Measurements from ENCODE around the gene AHSG.
"Not testable (repeated sequence)": the region's sequence is repeated elsewhere in the genome, so short reads cannot be mapped to it uniquely, and the experiment has no call there.

Gene AHSG, protein sequence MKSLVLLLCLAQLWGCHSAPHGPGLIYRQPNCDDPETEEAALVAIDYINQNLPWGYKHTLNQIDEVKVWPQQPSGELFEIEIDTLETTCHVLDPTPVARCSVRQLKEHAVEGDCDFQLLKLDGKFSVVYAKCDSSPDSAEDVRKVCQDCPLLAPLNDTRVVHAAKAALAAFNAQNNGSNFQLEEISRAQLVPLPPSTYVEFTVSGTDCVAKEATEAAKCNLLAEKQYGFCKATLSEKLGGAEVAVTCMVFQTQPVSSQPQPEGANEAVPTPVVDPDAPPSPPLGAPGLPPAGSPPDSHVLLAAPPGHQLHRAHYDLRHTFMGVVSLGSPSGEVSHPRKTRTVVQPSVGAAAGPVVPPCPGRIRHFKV

DNA sequence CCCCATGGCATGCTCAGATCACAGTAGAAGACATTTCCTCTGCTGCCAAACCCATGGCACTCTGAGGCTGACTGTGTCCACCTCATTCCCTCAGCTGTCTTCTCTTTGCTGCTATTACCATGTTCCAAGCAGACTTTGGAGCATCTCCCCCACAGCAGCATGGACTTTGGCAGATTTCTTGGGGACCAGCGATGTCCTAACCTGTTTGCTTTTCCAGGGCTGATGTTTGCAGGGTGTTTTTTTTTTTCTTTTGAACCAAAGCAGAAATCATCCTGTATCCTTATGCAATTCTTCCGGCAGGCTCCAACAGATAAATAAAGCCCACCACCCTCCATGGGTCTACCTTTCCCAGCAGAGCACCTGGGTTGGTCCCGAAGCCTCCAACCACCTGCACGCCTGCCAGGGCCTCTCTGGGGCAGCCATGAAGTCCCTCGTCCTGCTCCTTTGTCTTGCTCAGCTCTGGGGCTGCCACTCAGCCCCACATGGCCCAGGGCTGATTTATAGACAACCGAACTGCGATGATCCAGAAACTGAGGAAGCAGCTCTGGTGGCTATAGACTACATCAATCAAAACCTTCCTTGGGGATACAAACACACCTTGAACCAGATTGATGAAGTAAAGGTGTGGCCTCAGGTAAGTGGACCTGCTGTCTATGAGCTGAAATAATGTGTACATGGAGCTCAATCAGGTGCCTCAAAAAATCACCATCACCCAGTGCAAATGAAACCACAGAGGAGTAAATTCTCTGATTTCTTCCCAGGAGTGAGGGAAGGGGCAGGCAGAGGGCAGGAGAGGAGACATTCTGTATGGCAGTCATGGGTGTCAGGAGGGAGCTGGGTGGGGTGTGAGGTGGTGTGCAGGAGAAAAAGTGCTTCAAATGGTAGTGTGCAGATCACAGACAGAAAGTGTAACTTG is at the start of gene AHSG:
Gene AHSG (plus strand): TSS at position 340 of the 916 bp plus-strand sequence. CDS start 82 bp downstream, at position 422.
- no peak for DNase-seq (ENCODE audit: low read depth)

- DNase-seq (ENCODE audit: low read depth) = no peak
Measured at GRCh38 chr3:186564586-186564985, 48.3 kb upstream of the AHSG start.

DNA sequence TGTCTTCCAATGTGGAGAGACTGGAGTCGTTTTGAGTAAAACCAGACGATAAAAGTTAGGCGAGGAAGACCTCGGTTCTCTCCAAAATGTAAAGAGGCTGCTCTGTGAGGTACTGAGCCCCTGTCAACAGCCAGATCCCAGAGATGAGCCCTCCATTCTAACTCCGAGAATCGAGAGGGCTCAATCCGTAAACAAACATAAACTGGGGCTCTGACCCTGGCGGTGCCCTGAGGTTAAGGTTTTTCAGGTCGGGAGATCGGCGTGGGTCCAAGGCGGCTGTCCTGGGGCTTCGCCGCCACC is 46.1 kb upstream of the AHSG start:
- DNase-seq (ENCODE audit: low read depth) = no peak

- peak; percentile 93 for DNase-seq (ENCODE audit: low read depth)
Measured at GRCh38 chr3:186567072-186567921, 45.6 kb upstream of the AHSG start, which contains the start of gene TBCCD1. TBCCD1 (minus strand) TSS chr3:186567339; CDS start chr3:186564329, 3,010 bp downstream.

- DNase-seq (ENCODE audit: low read depth) = not testable (repeated sequence)
Measured at GRCh38 chr3:186569361-186569760, 43.5 kb upstream of the AHSG start.

GRCh38 chr3:186569779-186570095 is 43.1 kb upstream of the AHSG start:
- no peak for DNase-seq (ENCODE audit: low read depth)

GRCh38 chr3:186570096-186570940 is 42.5 kb upstream of the AHSG start, which contains the start of gene DNAJB11:
DNAJB11 (plus strand) TSS chr3:186570720; CDS start chr3:186570898, 178 bp downstream.
- DNase-seq (ENCODE audit: low read depth) = peak; percentile 97

GRCh38 chr3:186570941-186571643 is 41.8 kb upstream of the AHSG start:
- no peak for DNase-seq (ENCODE audit: low read depth)

DNA sequence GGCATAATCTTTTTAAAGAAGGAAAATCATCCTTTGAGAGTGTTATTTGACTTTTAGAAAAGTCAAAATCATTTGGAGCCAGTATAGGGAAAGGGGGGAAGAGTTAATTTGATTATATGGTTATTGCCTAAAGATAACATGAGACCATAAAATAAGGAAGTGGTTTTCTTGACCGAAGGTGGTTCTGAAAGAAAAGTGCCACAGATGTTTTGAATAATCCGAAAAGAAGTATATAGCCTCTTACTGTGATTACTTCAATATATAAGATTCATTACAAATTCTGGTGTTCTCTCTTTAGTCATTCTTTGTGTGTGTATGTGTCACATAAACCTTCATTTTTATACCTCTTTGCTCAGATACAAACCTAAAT is 41.2 kb upstream of the AHSG start:
- DNase-seq (ENCODE audit: low read depth) = no peak

DNA sequence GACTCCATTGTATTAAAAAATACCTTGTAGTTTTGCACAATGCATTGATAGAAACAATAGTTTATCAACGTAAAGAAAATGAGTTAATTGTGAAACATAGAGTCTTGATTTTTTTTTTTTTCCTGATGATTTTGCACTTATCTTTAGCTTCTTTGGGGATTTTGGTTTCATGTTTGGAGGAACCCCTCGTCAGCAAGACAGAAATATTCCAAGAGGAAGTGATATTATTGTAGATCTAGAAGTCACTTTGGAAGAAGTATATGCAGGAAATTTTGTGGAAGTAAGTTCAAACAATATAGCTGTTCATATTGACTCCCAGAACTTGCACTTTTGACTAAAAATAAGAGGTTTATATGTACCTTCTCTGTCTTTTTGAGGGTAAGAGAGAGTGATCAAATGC is 35.3 kb upstream of the AHSG start:
- no peak for DNase-seq (ENCODE audit: low read depth)

DNA sequence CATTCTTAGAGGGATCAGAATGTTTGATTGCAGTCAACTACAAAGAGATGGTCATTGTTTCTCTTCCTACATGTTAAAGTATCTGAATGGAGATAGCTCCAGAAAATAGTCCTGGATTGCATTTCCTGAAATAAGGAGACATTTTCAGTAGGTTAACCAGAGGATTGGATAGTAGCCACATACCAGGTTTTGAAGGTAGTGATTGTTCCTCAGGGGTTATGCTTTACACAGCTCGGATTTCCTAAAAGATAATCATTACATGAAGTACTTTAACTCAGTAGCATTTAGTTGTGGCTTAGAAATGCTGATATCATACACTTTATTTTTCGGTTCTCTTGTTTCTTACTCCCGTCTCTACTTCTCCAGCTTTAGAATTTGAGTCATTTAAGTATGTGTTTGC is 32.1 kb upstream of the AHSG start:
- no peak for DNase-seq (ENCODE audit: low read depth)

DNA sequence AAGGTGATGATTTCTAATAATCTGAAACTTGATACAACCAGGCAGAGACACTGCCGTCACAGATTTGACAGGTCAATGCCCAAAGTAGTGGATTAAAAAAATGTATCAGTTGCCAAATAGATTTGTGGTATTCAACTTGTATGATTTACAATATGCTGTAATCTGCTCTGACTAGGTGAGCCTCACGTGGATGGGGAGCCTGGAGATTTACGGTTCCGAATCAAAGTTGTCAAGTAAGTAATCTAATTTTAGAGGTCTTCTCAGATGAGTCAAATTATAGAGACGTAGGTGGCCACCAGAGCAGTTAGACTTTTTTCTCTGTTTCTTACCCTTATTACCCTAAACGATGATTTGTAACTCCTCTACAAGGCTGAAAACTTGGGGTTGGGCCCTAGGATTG is 30.3 kb upstream of the AHSG start:
- DNase-seq (ENCODE audit: low read depth) = no peak

DNA sequence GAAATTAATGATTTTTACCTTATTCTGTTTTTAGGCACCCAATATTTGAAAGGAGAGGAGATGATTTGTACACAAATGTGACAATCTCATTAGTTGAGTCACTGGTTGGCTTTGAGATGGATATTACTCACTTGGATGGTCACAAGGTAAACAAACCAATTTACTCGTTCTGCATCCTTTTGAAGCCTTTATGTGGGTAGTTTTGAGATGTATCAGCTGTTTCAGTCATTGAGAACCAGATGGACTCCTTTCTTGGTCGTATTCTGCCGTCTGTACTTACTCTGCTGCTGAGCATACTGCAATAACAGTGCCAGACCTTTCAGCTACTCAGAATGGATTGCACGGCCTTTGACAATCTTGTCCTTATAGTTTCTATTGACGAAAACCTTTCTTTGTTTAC is 29.0 kb upstream of the AHSG start:
- DNase-seq (ENCODE audit: low read depth) = no peak

- DNase-seq (ENCODE audit: low read depth) = not testable (repeated sequence)
Measured at GRCh38 chr3:186586245-186586644, 26.6 kb upstream of the AHSG start.

DNA sequence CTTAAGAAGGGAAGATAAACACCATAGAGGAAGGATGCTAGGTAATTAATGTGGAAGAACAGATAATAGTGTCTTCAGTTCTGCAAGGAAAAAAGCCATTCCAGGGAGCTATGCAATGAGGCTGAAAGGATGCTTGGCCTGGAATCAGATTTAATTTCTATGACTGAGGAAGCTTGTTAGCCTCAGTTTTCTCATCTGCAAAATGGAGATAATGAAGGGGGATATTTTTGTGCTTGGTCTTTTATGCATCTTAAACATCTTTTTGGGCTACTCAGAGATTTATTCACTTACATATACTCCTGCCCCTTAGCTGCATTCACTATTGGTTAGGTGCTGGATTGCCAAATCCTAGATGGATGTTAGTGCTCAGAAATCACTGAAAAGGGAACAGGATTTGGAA is 25.7 kb upstream of the AHSG start:
- no peak for DNase-seq (ENCODE audit: low read depth)

GRCh38 chr3:186588632-186589031 is 24.2 kb upstream of the AHSG start:
- DNase-seq (ENCODE audit: low read depth) = no peak

GRCh38 chr3:186589121-186589520 is 23.7 kb upstream of the AHSG start:
- no peak for DNase-seq (ENCODE audit: low read depth)

GRCh38 chr3:186589856-186590579 is 22.8 kb upstream of the AHSG start:
- no peak for DNase-seq (ENCODE audit: low read depth)

DNA sequence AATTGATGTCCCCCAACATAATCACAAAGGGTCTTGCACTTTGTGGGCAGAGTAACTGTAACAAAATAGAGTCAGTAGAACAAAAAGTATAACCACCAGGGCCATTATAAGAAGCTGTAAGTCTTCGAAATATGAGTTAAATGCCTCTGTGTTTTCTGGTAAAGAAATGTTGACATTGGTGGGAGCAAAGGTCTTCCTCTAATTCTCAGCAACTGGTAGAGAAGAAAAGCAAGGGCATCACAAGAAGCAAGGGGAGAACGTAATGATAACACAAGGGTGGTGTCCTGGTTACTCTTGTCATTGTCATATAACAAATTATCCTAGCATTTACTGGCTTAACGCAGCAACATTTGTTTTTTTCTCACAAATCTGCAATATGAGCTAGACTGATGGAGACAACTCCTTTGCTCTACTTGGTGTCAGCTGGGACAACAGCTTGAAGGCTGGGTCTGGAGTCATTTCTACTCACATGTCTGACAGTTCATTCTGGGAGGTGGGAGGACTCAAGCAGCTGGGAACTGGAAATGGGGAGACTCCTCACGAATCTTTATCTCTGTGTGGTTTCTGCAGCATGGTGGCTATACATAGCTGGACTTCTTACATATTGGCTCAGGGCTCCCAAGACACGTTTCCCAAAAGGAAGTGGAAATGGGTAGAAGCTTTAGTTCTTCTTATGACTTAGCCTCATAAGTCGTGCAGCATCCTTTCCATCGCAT is 22.1 kb upstream of the AHSG start:
- DNase-seq (ENCODE audit: low read depth) = no peak

All from stimulated activated CD8-positive, alpha-beta memory T cell treated with anti-CD3 and anti-CD28 coated beads, Interleukin-4, amount 100 ng/mL, for 24 hours (primary cell).